ENCODE results near the gene AOC3.

AOC3 gene, protein sequence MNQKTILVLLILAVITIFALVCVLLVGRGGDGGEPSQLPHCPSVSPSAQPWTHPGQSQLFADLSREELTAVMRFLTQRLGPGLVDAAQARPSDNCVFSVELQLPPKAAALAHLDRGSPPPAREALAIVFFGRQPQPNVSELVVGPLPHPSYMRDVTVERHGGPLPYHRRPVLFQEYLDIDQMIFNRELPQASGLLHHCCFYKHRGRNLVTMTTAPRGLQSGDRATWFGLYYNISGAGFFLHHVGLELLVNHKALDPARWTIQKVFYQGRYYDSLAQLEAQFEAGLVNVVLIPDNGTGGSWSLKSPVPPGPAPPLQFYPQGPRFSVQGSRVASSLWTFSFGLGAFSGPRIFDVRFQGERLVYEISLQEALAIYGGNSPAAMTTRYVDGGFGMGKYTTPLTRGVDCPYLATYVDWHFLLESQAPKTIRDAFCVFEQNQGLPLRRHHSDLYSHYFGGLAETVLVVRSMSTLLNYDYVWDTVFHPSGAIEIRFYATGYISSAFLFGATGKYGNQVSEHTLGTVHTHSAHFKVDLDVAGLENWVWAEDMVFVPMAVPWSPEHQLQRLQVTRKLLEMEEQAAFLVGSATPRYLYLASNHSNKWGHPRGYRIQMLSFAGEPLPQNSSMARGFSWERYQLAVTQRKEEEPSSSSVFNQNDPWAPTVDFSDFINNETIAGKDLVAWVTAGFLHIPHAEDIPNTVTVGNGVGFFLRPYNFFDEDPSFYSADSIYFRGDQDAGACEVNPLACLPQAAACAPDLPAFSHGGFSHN

GRCh38 chr17:42850954-42851353 lies at the start of gene AOC3:
Gene AOC3, plus strand, starts transcription at chr17:42851199. Its CDS starts 145 bp downstream, at chr17:42851344.
- no peak for DNase-seq (ENCODE audit: low read depth, low spot score)

DNA sequence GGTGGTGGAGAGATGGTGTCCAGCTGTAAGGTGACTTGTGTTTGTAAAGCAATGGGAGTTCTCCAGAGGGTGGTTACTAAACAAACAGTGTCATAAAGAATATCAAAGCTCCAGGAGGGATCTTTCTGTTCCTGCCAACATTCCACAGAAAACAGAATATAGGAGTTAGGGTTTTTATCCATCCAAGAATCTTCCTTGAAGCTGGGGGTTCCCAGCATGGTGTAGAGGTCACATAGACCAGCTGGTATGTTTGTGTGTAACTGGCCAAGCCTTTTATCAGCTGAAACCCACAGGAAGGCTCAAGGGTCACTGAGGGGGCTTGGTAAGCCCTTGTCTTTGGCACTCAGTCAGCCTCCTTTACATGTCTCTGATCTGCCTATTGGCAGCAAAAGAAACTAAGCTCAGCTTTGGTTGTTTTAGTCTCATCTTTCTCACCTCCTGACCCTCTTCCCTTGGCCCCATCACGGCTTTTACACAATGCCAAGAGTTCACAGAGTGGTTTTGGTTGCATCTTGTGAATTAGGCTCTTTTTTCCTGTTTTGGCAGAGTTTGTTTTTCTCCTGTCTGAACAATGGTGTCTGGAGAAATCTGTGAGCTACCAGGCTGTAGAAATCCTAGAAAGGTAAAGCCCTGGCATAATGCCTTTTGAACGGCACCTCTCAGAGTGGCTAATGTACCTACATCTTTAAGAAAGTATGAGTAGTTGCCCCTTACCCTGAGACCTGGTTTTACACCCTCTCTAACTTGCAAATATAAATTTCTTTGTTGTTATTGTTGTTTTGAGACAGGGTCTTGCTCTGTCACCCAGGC lies 47.7 kb upstream of the AOC3 start:
- peak; percentile 99 for DNase-seq (ENCODE audit: low read depth, low spot score)

- no peak for DNase-seq (ENCODE audit: low read depth, low spot score)
These were observed 46.1 kb upstream of the AOC3 start for GRCh38 chr17:42804918-42805367.

DNA sequence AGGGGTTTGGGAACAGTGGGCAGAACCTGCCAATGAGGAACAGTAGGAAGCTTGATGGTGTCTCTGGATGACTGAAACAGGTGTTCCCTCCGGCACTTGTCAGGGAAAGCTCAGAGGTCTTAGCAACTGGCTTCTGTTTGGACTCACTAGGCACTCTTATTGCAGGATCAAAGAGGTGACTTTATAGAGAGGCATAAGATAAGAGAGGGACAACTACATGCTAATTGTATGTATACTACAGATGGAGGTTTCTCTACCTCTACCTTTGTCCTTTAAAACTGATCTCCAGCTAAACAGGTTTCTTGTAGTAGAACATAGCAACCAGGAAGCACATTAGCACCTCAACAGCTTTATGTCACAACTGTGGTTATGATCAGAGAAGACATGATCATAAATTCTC lies 44.8 kb upstream of the AOC3 start:
- no peak for DNase-seq (ENCODE audit: low read depth, low spot score)

DNA sequence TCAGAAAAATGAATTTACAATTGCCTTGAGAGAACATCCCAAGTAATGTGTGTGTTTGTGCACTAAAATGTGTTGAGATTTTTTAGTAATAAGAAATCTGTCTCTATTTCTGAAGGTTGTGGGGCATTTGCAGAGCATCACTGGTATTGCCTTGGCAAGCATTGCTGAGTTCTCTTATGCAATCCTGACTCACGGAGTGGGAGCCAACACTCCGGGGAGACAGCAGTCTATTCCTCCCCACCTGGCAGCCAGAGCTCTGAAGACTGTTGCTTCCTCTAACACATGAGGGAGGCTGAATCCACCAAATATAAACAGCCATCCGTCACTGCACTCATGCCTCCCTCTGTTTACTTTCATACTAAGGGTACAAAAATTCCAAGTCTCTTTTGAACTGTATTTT lies 41.7 kb upstream of the AOC3 start:
- no peak for DNase-seq (ENCODE audit: low read depth, low spot score)

DNA sequence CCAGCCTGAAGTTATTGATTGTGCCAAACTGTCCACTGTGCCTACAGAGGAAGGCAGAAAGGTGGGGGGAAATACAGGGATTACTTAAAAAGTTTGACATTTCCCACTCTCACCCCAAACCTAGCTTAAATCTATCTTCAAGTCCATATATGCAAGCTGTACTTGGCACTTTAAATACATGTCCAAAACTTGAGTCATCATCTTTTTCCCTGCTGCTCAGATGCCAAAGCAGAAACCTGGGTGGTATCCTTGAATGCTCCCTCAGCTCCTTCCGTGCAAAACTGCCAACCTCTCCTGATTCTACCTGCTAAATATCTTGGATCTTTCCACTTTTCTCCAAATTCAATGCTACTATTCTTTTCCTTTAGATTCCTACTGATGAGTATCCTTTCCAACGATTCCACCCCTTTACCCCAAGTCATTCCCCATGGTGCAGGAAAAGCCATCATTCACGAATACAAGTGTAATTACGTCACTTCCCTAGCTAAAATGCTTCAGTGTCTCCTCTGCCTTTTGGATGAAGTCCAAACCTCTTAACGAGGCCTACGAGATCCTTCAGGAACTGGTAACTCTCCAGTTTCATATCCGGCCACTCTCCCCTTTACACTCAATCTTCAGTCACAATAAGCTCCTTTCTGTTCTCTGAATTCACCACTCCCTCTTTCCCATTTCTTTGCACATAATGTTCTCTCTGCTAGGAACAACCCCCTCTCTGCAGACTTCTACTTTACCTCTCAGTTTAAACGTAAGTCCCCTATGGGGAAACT lies 36.2 kb upstream of the AOC3 start:
- DNase-seq (ENCODE audit: low read depth, low spot score): no peak

DNA sequence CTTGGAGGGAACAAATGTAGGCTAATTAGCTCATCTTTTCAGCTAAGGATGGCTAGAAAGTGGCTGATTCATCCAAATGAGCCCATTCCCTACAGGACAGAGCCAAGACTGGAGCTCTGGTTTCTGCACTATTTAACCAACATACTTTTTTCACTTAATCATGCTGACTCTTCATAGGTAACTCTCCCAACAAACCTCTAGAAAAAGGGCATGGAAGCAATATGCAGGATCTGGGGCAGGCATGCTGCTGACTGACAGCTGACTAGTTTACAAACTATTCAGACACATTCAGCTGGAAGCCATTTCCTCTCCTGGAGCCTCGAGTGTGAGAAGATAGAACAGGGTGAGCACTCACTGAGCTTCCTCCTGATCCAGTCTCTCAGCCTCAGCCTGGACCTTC lies 33.1 kb upstream of the AOC3 start:
- DNase-seq (ENCODE audit: low read depth, low spot score): no peak

GRCh38 chr17:42818379-42818778 lies 32.6 kb upstream of the AOC3 start:
- no peak for DNase-seq (ENCODE audit: low read depth, low spot score)

DNA sequence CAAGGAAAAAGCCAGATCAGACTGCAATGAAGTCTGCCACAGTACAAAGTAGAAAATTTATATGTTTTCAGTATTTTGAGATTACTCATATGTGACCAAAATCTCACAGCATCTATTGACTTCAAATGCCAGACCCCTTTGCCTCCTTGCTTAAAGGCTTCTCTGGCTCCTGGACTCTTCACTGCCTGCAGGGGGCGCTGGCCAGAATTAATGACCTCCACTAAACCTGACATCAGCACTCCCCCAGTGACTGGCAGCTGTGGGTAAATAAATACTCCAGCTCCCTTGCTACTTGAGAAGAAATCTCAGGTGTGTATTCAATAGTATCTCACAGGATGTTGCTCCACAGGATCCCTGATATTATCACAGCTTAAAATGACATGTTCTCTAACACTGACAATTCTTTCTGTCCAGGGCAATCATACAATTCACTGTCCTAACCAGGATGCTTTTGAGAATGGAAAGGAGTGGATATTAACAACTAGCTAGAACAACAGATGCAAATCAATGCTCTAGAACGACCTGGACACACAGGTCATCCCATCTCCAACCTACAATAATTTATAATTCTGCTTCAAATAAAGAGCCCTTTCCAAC lies 31.0 kb upstream of the AOC3 start:
- no peak for DNase-seq (ENCODE audit: low read depth, low spot score)

DNA sequence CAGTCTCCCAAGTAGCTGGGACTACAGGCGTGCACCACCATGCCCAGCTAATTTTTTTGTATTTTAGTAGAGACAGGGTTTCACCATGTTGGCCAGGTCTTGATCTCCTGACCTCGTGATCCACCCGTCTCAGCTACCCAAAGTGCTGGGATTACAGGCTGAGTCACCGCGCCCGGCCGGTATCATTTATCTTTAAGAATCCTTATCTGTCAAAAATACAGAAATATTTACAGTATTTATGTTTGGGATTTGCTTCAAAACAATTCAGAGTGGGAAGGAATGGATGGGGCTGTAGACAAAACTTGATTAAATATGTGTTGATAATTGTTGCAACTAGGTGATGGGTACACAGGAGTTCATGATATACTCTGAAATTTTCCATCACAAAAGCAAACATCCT lies 29.8 kb upstream of the AOC3 start:
- no peak for DNase-seq (ENCODE audit: low read depth, low spot score)

- no peak for DNase-seq (ENCODE audit: low read depth, low spot score)
These were observed 23.5 kb upstream of the AOC3 start for GRCh38 chr17:42827472-42827871.

GRCh38 chr17:42830971-42831370 lies 20.0 kb upstream of the AOC3 start:
- no peak for DNase-seq (ENCODE audit: low read depth, low spot score)

- DNase-seq (ENCODE audit: low read depth, low spot score): no peak
These were observed 18.6 kb upstream of the AOC3 start for GRCh38 chr17:42832213-42832933.

- DNase-seq (ENCODE audit: low read depth, low spot score): peak; percentile 57
These were observed 17.8 kb upstream of the AOC3 start, which contains the start of gene PSME3 for GRCh38 chr17:42832934-42833766. Gene PSME3, plus strand, starts transcription at chr17:42833397. Its CDS starts 235 bp downstream, at chr17:42833632.

DNA sequence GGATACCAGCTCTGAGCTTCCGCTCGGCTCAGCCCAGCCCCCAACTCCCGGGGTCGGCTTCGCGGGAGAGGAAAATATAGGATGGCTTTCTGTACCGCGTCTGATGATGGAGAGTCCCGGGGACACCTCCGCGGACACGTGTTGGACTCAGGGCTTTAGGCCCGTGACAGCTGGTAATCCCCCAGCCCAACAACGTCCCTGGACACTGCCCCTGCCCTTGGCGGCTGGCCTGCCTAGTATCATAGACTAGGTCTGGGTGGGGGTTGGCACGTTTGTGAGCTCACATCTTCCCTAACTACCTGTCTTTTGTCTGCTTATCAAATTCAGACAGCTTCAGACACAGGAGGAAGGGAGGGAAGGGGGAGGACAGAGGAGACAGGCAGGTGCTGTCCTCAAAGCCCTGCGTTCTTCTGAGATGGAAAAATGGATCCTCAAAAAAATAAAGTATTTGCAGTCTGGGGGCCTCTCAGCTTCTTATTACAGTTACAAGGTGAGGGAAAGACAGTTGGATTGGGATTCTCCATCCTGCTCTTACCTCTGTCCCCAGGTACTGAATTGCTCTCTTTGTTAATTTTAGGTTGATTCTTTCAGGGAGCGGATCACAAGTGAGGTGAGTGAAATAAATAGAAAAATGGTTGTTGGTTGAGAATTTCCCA lies 17.1 kb upstream of the AOC3 start:
- no peak for DNase-seq (ENCODE audit: low read depth, low spot score)

- DNase-seq (ENCODE audit: low read depth, low spot score): no peak
These were observed 15.3 kb upstream of the AOC3 start for GRCh38 chr17:42835732-42836131.

DNA sequence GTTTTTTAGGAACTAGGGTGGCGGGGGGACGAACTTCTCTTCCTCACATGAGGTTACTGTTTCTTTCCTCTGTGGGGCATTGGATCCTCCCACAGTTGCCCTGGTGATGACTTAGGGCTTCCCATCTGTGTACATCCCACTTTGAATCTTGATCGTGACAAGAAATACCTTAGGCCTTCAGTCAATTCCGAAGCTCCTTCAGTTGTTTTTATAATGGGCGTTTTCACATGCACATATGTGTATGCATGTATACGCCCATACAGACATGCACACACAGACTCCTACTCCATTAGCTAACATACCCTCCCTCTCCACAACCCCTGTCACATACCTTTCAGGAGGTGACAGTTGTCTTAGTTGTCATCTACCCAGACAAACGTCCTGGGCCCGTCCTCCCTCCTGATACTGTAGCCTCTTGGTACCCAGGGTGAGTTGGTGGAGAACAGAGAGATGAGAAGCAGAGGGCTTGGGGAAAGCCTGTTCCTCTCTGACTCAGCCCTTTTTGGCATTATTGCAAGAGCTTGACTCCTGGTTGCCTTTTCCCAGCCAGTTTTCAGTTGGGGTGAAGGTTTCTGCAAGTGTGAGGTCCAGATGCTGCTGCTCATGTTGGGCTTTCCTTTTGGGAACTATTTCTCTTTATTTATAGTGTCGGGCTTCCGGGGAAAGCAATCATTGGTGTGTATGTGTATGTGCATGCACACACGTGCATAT lies 8.9 kb upstream of the AOC3 start:
- no peak for DNase-seq (ENCODE audit: low read depth, low spot score)

DNA sequence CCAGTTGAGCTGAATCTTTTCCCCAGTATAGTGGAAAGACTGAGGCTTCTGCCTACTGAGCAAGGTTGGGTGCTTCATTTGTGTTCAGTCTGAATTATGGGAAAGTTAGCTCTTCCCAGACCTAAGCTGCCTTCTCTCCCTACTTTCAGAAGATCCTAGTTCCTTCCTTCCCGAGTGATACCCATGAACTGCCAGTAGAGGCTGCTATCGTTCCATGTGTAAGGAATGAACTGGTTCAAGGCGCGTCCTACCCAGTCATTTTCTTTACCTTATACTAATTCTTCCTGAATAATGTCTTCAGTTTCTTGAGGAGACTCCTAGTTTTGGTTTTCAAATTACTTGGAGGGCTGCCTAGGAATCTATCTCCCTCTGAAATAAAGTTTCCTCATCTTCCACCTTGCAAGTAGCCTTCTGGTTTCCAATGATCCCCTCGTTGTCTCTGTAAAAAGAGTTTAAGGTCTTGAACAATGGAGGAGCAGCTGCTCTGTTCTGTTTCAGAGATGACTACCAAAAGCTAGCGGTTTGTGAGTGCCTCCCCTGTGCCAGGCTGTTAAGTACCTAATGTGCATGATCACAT lies 7.6 kb upstream of the AOC3 start:
- peak; percentile 23 for DNase-seq (ENCODE audit: low read depth, low spot score)

Measured in smooth muscle cell of the brain vasculature (primary cell).